GM23338 (cell line): ENCODE results near the gene HSF4. TPM values are rescaled to one million over a fixed set of nuclear protein-coding genes. Genes with fewer than 3 reads are reported as not detected.

ENCODE experiments used
- ATAC-seq: fragments of 200-7000 bp; cut with Tn5 transposase; 3 replicates; pipeline ENCODE4 v1.9.1; 2020
- DNase-seq: peaks from one replicate; pipeline ENCODE4 v3.0.0-alpha.2; 2015; ENCODE audit warnings: low spot score
- H2AFZ ChIP-seq: fragments of 200-600 bp; sonication (generic); 2 replicates; pipeline ENCODE4 v1.8.0; 2016; ENCODE audit warnings: antibody characterized with exemption, mild to moderate bottlenecking, moderate library complexity
- H3F3A ChIP-seq: fragments of 200-600 bp; sonication (generic); replicated peaks from 2 replicates; pipeline ENCODE4 v1.8.0; 2017; ENCODE audit warnings: antibody characterized with exemption, mixed run types, low read depth
- H3K27ac ChIP-seq: fragments of 200-600 bp; sonication (generic); 2 replicates; pipeline ENCODE4 v1.6.1; 2016; ENCODE audit warnings: low read depth
- H3K27me3 ChIP-seq: fragments of 200-600 bp; sonication (generic); 2 replicates; pipeline ENCODE4 v1.8.0; 2016; ENCODE audit warnings: mild to moderate bottlenecking, mixed run types, moderate library complexity; ENCODE audit not compliant: insufficient read depth
- H3K36me3 ChIP-seq: fragments of 200-600 bp; sonication (generic); 2 replicates; pipeline ENCODE4 v1.8.0; 2016; ENCODE audit warnings: mild to moderate bottlenecking; ENCODE audit not compliant: insufficient read depth
- H3K4me1 ChIP-seq: fragments of 200-600 bp; sonication (generic); 2 replicates; pipeline ENCODE4 v1.8.0; 2016; ENCODE audit warnings: mild to moderate bottlenecking, moderate library complexity; ENCODE audit not compliant: insufficient read depth
- H3K4me2 ChIP-seq: fragments of 200-600 bp; sonication (generic); 2 replicates; pipeline ENCODE4 v1.7.1; 2017; ENCODE audit warnings: mixed run types
- H3K4me3 ChIP-seq: fragments of 200-600 bp; sonication (generic); 2 replicates; pipeline ENCODE4 v1.6.1; 2016; ENCODE audit warnings: mixed run types
- H3K79me2 ChIP-seq: fragments of 200-600 bp; sonication (generic); replicated peaks from 2 replicates; pipeline ENCODE4 v1.8.0; 2017; ENCODE audit warnings: mild to moderate bottlenecking; ENCODE audit not compliant: insufficient read depth
- H3K9me2 ChIP-seq: fragments of 200-600 bp; sonication (generic); 2 replicates; pipeline ENCODE4 v1.8.0; 2017; ENCODE audit not compliant: insufficient read depth
- H4K20me1 ChIP-seq: fragments of 200-600 bp; sonication (generic); replicated peaks from 2 replicates; pipeline ENCODE4 v1.8.0; 2017; ENCODE audit warnings: mild to moderate bottlenecking; ENCODE audit not compliant: insufficient read depth
- H3K27ac Mint-ChIP-seq: 2 replicates; pipeline ENCODE4 v1.8.0; 2020; ENCODE audit warnings: inconsistent platforms, mild to moderate bottlenecking, moderate library complexity, mixed read lengths
- H3K27me3 Mint-ChIP-seq: 3 replicates; pipeline ENCODE4 v1.8.0; 2022; ENCODE audit warnings: low read depth, mild to moderate bottlenecking, moderate library complexity, mixed read lengths, inconsistent platforms; ENCODE audit not compliant: insufficient read depth, poor library complexity
- H3K36me3 Mint-ChIP-seq: 3 replicates; pipeline ENCODE4 v1.8.0; 2021; ENCODE audit warnings: low read depth, mild to moderate bottlenecking, inconsistent platforms, moderate library complexity, mixed read lengths
- H3K4me1 Mint-ChIP-seq: 3 replicates; pipeline ENCODE4 v1.8.0; 2020; ENCODE audit warnings: mild to moderate bottlenecking, inconsistent platforms, mixed read lengths
- H3K4me3 Mint-ChIP-seq: 3 replicates; pipeline ENCODE4 v1.8.0; 2021; ENCODE audit warnings: moderate library complexity, mild to moderate bottlenecking, inconsistent platforms, mixed read lengths
- H3K9me3 Mint-ChIP-seq: 3 replicates; pipeline ENCODE4 v1.8.0; 2020; ENCODE audit warnings: moderate library complexity, mild to moderate bottlenecking, inconsistent platforms, mixed read lengths
- EZH2 ChIP-seq: fragments of 200-600 bp; sonication (generic); IDR thresholded peaks from one replicate; pipeline ENCODE4 v1.8.0; 2017; ENCODE audit warnings: antibody characterized with exemption, mild to moderate bottlenecking, low read depth; ENCODE audit not compliant: unreplicated experiment
- EZH2phosphoT487 ChIP-seq: fragments of 200-600 bp; sonication (generic); IDR thresholded peaks from one replicate; pipeline ENCODE4 v1.8.1; 2018; ENCODE audit warnings: antibody characterized with exemption; ENCODE audit not compliant: unreplicated experiment
- JUNB ChIP-seq: IDR thresholded peaks from one replicate; pipeline ENCODE4 v1.6.1; 2016; ENCODE audit warnings: antibody characterized with exemption; ENCODE audit not compliant: unreplicated experiment
- NANOG ChIP-seq: IDR thresholded peaks from 2 replicates; pipeline ENCODE4 v1.6.1; 2016; ENCODE audit warnings: antibody characterized with exemption, borderline replicate concordance
- POLR2AphosphoS5 ChIP-seq: IDR thresholded peaks from 2 replicates; pipeline ENCODE4 v1.6.1; 2016; ENCODE audit warnings: antibody characterized with exemption, low read depth
- STAT1 ChIP-seq: IDR thresholded peaks from one replicate; pipeline ENCODE4 v1.6.1; 2016; ENCODE audit warnings: antibody characterized with exemption; ENCODE audit not compliant: unreplicated experiment
- ZNF114 ChIP-seq: fragments of 250-450 bp; sonication (Bioruptor Pico); IDR thresholded peaks from 2 replicates; pipeline ENCODE4 v1.5.0; 2020; ENCODE audit warnings: mild to moderate bottlenecking, moderate library complexity
- polyA plus RNA-seq: library from polyadenylated mRNA; unstranded; fragments of >200 nt; fragmentation: Nextera tagmentation; extraction: Ambion mirVana; gene quantifications from 2 replicates; pipeline ENCODE4 v1.2.1, GENCODE V29; 2016
- total RNA-seq: library from RNA; depleted of rRNA; stranded (reverse); fragments of >200 nt; shearing (Covaris generic); gene quantifications from 2 replicates; pipeline ENCODE4 v1.2.3, GENCODE V29; 2014
- TF ChIP-seq, protein P1 (sequence below), 2 experiments: fragments of 200-600 bp in 1 of 2; sonication (generic) in 1 of 2; conservative IDR thresholded peaks; 2 replicates each; pipeline versions ENCODE4 v1.5.1 to v1.6.1; 2016 to 2017; ENCODE audit warnings: antibody characterized with exemption in 2 of 2, low read depth in 2 of 2, mild to moderate bottlenecking in 2 of 2, moderate library complexity in 1 of 2
- TF ChIP-seq, protein P2 (sequence below): IDR thresholded peaks from 2 replicates; pipeline ENCODE4 v1.6.1; 2016; ENCODE audit warnings: antibody characterized with exemption
- TF ChIP-seq, protein P3 (sequence below): fragments of 250-450 bp; sonication (Bioruptor Pico); IDR thresholded peaks from 2 replicates; pipeline ENCODE4 v1.5.0; 2020; ENCODE audit warnings: mild to moderate bottlenecking, moderate library complexity

Gene HSF4
- total and polyA plus RNA-seq, 2 experiments from 2014 or later, result 0.19 to 1.3 TPM

DNA sequence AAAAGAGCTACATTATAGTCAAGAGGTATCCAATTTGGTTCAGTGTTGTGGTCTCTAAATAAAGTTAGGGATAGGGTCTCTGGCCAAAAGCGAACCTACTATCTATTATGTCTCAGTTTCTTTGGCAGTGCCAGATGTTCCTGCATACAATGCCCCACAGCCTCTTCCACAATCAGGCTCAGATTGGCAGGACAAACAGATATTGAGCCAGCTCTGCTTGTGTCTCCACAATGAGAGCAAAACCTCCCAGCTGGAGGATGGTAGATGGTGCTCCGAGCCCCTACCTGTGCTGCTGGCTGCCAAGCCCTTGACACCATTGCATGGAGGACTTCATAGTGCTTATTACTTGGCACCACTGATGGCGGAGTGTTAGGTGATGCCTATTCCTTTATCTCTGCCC, 35.1 kb upstream of the HSF4 start:
- peaks cover 3% of the 10 kb centered on the region for H3K27me3 Mint-ChIP-seq
- no peak overlapping the region for H3K4me3 Mint-ChIP-seq
- H3K27ac ChIP-seq, result no peak overlapping the region
- DNase-seq, result no peak
- ATAC-seq, result no peak
- H3K27ac Mint-ChIP-seq, result no peak overlapping the region
- H3F3A ChIP-seq, result no peaks in the 10 kb centered on the region
- no peak overlapping the region for H3K4me3 ChIP-seq
- H4K20me1 ChIP-seq, result no peaks in the 10 kb centered on the region; the same call in 1 of the 2 replicates
- peaks cover 28% of the 10 kb centered on the region for H3K36me3 Mint-ChIP-seq
- no peak overlapping the region for H2AFZ ChIP-seq
- no peaks in the 10 kb centered on the region for H3K4me1 ChIP-seq
- no peak overlapping the region for H3K4me2 ChIP-seq
- no peaks in the 10 kb centered on the region for H3K9me2 ChIP-seq
- peaks cover 17% of the 10 kb centered on the region; the same call in 1 of the 2 replicates for H3K36me3 ChIP-seq
- H3K79me2 ChIP-seq, result no peaks in the 10 kb centered on the region
- H3K9me3 Mint-ChIP-seq, result no peaks in the 10 kb centered on the region
- H3K27me3 ChIP-seq, result no peaks in the 10 kb centered on the region
- no peaks in the 10 kb centered on the region for H3K4me1 Mint-ChIP-seq
- TF ChIP-seq, protein P1, sequence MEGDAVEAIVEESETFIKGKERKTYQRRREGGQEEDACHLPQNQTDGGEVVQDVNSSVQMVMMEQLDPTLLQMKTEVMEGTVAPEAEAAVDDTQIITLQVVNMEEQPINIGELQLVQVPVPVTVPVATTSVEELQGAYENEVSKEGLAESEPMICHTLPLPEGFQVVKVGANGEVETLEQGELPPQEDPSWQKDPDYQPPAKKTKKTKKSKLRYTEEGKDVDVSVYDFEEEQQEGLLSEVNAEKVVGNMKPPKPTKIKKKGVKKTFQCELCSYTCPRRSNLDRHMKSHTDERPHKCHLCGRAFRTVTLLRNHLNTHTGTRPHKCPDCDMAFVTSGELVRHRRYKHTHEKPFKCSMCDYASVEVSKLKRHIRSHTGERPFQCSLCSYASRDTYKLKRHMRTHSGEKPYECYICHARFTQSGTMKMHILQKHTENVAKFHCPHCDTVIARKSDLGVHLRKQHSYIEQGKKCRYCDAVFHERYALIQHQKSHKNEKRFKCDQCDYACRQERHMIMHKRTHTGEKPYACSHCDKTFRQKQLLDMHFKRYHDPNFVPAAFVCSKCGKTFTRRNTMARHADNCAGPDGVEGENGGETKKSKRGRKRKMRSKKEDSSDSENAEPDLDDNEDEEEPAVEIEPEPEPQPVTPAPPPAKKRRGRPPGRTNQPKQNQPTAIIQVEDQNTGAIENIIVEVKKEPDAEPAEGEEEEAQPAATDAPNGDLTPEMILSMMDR (conservative IDR thresholded peaks at IDR 0.05; ENCODE audit: low read depth in 2 of 2), result no peak

DNA sequence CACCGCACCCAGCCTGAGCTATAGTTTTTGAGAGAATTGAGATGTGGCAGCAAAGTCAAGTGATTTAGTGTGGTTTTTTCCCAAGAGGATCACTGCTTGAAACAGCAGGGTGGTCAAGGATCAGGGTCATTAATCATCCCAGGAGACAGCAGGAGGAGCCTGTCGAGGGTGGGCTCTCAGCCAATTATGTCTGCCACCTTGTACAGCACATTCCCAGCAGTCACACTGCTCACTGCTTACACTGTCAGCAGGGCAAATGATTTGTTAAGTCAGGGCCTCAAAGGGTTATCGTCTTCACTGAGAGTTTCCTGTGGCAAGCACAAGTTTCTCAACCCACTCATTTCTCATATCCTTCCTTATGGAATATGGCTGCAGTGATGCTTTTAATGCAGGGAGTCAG, 26.9 kb upstream of the HSF4 start:
- no peaks in the 10 kb centered on the region for H3K9me3 Mint-ChIP-seq
- TF ChIP-seq, protein P1 (conservative IDR thresholded peaks at IDR 0.05; ENCODE audit: low read depth in 2 of 2), result no peak
- no peak for TF ChIP-seq JUNB
- TF ChIP-seq, protein P2, sequence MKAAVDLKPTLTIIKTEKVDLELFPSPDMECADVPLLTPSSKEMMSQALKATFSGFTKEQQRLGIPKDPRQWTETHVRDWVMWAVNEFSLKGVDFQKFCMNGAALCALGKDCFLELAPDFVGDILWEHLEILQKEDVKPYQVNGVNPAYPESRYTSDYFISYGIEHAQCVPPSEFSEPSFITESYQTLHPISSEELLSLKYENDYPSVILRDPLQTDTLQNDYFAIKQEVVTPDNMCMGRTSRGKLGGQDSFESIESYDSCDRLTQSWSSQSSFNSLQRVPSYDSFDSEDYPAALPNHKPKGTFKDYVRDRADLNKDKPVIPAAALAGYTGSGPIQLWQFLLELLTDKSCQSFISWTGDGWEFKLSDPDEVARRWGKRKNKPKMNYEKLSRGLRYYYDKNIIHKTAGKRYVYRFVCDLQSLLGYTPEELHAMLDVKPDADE, result no peak
- TF ChIP-seq, protein P3, sequence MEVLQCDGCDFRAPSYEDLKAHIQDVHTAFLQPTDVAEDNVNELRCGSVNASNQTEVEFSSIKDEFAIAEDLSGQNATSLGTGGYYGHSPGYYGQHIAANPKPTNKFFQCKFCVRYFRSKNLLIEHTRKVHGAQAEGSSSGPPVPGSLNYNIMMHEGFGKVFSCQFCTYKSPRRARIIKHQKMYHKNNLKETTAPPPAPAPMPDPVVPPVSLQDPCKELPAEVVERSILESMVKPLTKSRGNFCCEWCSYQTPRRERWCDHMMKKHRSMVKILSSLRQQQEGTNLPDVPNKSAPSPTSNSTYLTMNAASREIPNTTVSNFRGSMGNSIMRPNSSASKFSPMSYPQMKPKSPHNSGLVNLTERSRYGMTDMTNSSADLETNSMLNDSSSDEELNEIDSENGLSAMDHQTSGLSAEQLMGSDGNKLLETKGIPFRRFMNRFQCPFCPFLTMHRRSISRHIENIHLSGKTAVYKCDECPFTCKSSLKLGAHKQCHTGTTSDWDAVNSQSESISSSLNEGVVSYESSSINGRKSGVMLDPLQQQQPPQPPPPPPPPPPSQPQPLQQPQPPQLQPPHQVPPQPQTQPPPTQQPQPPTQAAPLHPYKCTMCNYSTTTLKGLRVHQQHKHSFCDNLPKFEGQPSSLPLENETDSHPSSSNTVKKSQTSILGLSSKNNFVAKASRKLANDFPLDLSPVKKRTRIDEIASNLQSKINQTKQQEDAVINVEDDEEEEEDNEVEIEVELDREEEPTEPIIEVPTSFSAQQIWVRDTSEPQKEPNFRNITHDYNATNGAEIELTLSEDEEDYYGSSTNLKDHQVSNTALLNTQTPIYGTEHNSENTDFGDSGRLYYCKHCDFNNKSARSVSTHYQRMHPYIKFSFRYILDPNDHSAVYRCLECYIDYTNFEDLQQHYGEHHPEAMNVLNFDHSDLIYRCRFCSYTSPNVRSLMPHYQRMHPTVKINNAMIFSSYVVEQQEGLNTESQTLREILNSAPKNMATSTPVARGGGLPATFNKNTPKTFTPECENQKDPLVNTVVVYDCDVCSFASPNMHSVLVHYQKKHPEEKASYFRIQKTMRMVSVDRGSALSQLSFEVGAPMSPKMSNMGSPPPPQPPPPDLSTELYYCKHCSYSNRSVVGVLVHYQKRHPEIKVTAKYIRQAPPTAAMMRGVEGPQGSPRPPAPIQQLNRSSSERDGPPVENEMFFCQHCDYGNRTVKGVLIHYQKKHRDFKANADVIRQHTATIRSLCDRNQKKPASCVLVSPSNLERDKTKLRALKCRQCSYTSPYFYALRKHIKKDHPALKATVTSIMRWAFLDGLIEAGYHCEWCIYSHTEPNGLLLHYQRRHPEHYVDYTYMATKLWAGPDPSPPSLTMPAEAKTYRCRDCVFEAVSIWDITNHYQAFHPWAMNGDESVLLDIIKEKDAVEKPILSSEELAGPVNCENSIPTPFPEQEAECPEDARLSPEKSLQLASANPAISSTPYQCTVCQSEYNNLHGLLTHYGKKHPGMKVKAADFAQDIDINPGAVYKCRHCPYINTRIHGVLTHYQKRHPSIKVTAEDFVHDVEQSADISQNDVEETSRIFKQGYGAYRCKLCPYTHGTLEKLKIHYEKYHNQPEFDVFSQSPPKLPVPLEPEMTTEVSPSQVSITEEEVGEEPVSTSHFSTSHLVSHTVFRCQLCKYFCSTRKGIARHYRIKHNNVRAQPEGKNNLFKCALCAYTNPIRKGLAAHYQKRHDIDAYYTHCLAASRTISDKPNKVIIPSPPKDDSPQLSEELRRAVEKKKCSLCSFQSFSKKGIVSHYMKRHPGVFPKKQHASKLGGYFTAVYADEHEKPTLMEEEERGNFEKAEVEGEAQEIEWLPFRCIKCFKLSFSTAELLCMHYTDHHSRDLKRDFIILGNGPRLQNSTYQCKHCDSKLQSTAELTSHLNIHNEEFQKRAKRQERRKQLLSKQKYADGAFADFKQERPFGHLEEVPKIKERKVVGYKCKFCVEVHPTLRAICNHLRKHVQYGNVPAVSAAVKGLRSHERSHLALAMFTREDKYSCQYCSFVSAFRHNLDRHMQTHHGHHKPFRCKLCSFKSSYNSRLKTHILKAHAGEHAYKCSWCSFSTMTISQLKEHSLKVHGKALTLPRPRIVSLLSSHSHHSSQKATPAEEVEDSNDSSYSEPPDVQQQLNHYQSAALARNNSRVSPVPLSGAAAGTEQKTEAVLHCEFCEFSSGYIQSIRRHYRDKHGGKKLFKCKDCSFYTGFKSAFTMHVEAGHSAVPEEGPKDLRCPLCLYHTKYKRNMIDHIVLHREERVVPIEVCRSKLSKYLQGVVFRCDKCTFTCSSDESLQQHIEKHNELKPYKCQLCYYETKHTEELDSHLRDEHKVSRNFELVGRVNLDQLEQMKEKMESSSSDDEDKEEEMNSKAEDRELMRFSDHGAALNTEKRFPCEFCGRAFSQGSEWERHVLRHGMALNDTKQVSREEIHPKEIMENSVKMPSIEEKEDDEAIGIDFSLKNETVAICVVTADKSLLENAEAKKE (CRISPR knock-in tag), result no peak
- no peak for TF ChIP-seq POLR2AphosphoS5
- TF ChIP-seq NANOG, result no peak
- TF ChIP-seq STAT1, result no peak
- TF ChIP-seq EZH2, result no peak
- no peak for TF ChIP-seq EZH2phosphoT487
- no peak for TF ChIP-seq ZNF114 (CRISPR knock-in tag)

More for the DNA sequence above, 26.9 kb upstream of the HSF4 start:
- no peaks in the 10 kb centered on the region for H3F3A ChIP-seq
- peaks cover 21% of the 10 kb centered on the region; the same call in 1 of the 2 replicates for H3K36me3 ChIP-seq
- DNase-seq, result no peak
- H3K4me2 ChIP-seq, result no peak overlapping the region
- H2AFZ ChIP-seq, result no peak overlapping the region
- Mint-ChIP-seq H3K27ac (no peak overlapping the region), H3K4me3 (no peak overlapping the region), H3K27me3 (peaks cover 1% of the 10 kb centered on the region), H3K4me1 (no peaks in the 10 kb centered on the region), H3K36me3 (peaks cover 51% of the 10 kb centered on the region)
- no peaks in the 10 kb centered on the region for H3K79me2 ChIP-seq
- H3K27ac ChIP-seq, result no peak overlapping the region
- H3K9me2 ChIP-seq, result no peaks in the 10 kb centered on the region
- no peaks in the 10 kb centered on the region for H3K27me3 ChIP-seq
- ATAC-seq, result no peak
- peaks cover 5% of the 10 kb centered on the region; the same call in 1 of the 2 replicates for H4K20me1 ChIP-seq
- H3K4me1 ChIP-seq, result no peaks in the 10 kb centered on the region
- no peak overlapping the region for H3K4me3 ChIP-seq
